Measurements from ENCODE around the gene DAPK2.
"Not testable (repeated sequence)": the region's sequence is repeated elsewhere in the genome, so short reads cannot be mapped to it uniquely, and the experiment has no call there.

DAPK2 gene

DNA sequence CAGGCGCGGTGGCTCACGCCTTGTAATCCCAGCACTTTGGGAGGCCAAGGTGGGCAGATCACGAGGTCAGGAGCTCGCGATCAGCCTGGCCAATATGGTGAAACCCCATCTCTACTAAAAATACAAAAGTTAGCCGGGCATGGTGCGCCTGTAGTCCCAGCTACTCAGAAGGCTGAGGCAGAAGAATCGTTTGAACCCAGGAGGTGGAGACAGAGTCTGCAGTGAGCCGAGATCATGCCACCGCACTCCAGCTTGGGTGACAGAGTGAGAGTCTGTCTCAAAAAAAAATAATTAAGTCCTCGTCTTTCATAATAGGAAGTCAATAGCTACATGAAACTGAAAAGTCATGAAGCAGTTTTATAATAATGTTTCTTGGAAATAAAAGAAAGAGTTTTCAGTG is 7.4 kb upstream of the DAPK2 start:
- H3K36me3 ChIP-seq (ENCODE audit: control insufficient read depth in 2 of 2, insufficient read depth in 2 of 2, low read length in 2 of 2); H3K4me3 ChIP-seq (ENCODE audit: low read length in 2 of 2); H3K27ac ChIP-seq (ENCODE audit: low read depth in 2 of 2, low read length in 2 of 2); H3K9ac ChIP-seq (ENCODE audit: low read depth in 1 of 2, low read length in 2 of 2); H3K27me3 ChIP-seq (ENCODE audit: control insufficient read depth in 2 of 2, insufficient read depth in 2 of 2, low read length in 2 of 2); H3K4me1 ChIP-seq (ENCODE audit: control insufficient read depth in 2 of 2, insufficient read depth in 2 of 2, low read length in 2 of 2); H3K9me3 ChIP-seq (ENCODE audit: control insufficient read depth in 2 of 2, low read length in 2 of 2): not testable (repeated sequence)

DNA sequence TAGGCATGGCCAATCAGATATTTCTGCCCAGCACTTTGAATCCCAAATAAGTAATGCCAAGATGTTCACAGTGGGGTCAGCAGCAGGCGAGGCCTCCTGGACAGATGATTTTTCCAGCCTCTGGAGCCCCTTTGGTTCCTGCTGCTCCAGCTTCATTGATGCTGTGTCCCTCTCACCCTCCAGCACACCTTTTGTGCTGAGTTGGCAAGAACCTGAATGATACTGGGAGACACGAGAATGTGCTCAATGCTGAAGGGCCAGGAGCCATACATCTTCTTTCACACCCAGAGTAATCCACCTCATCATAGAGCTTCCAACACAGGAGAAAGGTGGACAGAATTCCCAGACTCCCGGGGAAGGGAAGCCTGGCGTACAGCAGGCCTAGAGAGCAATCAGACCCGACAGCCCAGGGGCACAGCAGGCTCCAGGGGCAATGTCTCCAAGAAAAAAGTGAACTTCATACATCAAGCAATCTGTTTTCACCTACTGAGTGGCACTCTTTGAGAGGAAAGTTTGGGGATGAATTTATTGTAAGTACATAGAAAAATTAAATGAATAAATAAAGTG is 6.7 kb upstream of the DAPK2 start:
- Histone ChIP-seq H3K9ac (ENCODE audit: low read depth in 1 of 2, low read length in 2 of 2) (no peak overlapping the region), H3K4me1 (ENCODE audit: control insufficient read depth in 2 of 2, insufficient read depth in 2 of 2, low read length in 2 of 2) (peaks cover 7 to 8% of the 10 kb centered on the region in 2 donors), H3K4me3 (ENCODE audit: low read length in 2 of 2) (no peak overlapping the region), H3K9me3 (ENCODE audit: control insufficient read depth in 2 of 2, low read length in 2 of 2) (no peaks in the 10 kb centered on the region), H3K36me3 (ENCODE audit: control insufficient read depth in 2 of 2, insufficient read depth in 2 of 2, low read length in 2 of 2) (no peaks in the 10 kb centered on the region), H3K27ac (ENCODE audit: low read depth in 2 of 2, low read length in 2 of 2) (no peak overlapping the region), H3K27me3 (ENCODE audit: control insufficient read depth in 2 of 2, insufficient read depth in 2 of 2, low read length in 2 of 2) (no peaks in the 10 kb centered on the region)

DNA sequence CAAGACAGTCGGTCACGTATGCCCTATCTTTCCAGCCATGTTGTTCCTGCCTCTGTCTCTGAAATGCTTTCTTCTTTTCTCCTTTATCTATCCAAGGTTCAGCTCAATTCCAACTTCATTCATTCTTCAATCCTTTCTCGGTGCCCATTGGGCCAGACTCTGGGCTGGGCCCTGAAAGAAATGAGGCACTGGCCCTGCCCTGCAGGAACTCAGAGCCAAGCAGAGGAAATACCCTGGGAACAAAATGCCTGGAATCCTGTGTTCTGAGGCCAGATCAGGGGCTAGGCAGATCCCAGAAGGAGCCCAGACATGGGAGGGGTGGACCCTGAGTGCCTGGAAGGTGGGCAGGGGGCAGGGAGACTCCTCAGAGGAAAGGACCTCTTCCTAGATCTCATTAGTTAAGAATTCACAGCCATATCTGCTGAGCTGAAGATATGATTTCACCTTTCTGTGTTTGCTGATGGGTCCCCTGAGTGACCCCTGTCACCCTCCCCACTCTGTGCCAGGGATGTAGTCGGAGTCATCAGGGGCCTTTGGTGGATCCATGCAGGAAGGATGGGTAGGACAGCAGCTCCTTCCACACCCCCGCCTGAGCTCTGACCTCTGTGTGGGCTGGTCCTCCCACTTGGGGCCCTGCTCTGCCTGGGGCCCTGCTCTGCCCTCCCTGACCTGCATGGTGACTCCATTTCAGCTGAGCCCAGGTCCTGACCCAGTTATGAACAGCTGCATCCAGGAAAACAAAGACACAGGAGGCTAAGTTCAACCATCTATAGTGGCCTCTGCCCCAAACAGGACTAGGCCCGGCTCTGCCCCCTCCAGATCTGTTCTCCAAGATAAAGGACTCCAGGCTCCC is 5.3 kb upstream of the DAPK2 start:
- Histone ChIP-seq H3K9me3 (ENCODE audit: control insufficient read depth in 2 of 2, low read length in 2 of 2) (no peaks in the 10 kb centered on the region), H3K4me3 (ENCODE audit: low read length in 2 of 2) (no peak overlapping the region), H3K36me3 (ENCODE audit: control insufficient read depth in 2 of 2, insufficient read depth in 2 of 2, low read length in 2 of 2) (no peaks in the 10 kb centered on the region), H3K27me3 (ENCODE audit: control insufficient read depth in 2 of 2, insufficient read depth in 2 of 2, low read length in 2 of 2) (no peaks in the 10 kb centered on the region), H3K4me1 (ENCODE audit: control insufficient read depth in 2 of 2, insufficient read depth in 2 of 2, low read length in 2 of 2) (peaks cover 10 to 11% of the 10 kb centered on the region in 2 donors), H3K27ac (ENCODE audit: low read depth in 2 of 2, low read length in 2 of 2) (no peak overlapping the region), H3K9ac (ENCODE audit: low read depth in 1 of 2, low read length in 2 of 2) (no peak overlapping the region)

GRCh38 chr15:64051093-64051402 is 4.8 kb upstream of the DAPK2 start:
- H3K4me1 ChIP-seq (ENCODE audit: control insufficient read depth in 2 of 2, insufficient read depth in 2 of 2, low read length in 2 of 2): peaks cover 11 to 14% of the 10 kb centered on the region in 2 donors
- H3K4me3 ChIP-seq (ENCODE audit: low read length in 2 of 2): no peak overlapping the region
- no peak overlapping the region for H3K9ac ChIP-seq (ENCODE audit: low read depth in 1 of 2, low read length in 2 of 2)
- no peaks in the 10 kb centered on the region for H3K9me3 ChIP-seq (ENCODE audit: control insufficient read depth in 2 of 2, low read length in 2 of 2)
- no peaks in the 10 kb centered on the region for H3K36me3 ChIP-seq (ENCODE audit: control insufficient read depth in 2 of 2, insufficient read depth in 2 of 2, low read length in 2 of 2)
- H3K27me3 ChIP-seq (ENCODE audit: control insufficient read depth in 2 of 2, insufficient read depth in 2 of 2, low read length in 2 of 2): no peaks in the 10 kb centered on the region
- no peak overlapping the region for H3K27ac ChIP-seq (ENCODE audit: low read depth in 2 of 2, low read length in 2 of 2)

- Histone ChIP-seq H3K9ac (ENCODE audit: low read depth in 1 of 2, low read length in 2 of 2) (no peak overlapping the region), H3K27me3 (ENCODE audit: control insufficient read depth in 2 of 2, insufficient read depth in 2 of 2, low read length in 2 of 2) (no peaks in the 10 kb centered on the region), H3K27ac (ENCODE audit: low read depth in 2 of 2, low read length in 2 of 2) (no peak overlapping the region)
Measured at GRCh38 chr15:64050281-64051092, 4.2 kb upstream of the DAPK2 start.

GRCh38 chr15:64048781-64049460 is 2.6 kb upstream of the DAPK2 start:
- Histone ChIP-seq H3K36me3 (ENCODE audit: control insufficient read depth in 2 of 2, insufficient read depth in 2 of 2, low read length in 2 of 2) (no peaks in the 10 kb centered on the region), H3K9me3 (ENCODE audit: control insufficient read depth in 2 of 2, low read length in 2 of 2) (no peaks in the 10 kb centered on the region), H3K4me1 (ENCODE audit: control insufficient read depth in 2 of 2, insufficient read depth in 2 of 2, low read length in 2 of 2) (peaks cover 25 to 28% of the 10 kb centered on the region in 2 donors)

More at GRCh38 chr15:64050281-64051092, 4.2 kb upstream of the DAPK2 start:
- Histone ChIP-seq H3K36me3 (ENCODE audit: control insufficient read depth in 2 of 2, insufficient read depth in 2 of 2, low read length in 2 of 2) (no peaks in the 10 kb centered on the region), H3K9me3 (ENCODE audit: control insufficient read depth in 2 of 2, low read length in 2 of 2) (no peaks in the 10 kb centered on the region), H3K4me3 (ENCODE audit: low read length in 2 of 2) (no peak overlapping the region), H3K4me1 (ENCODE audit: control insufficient read depth in 2 of 2, insufficient read depth in 2 of 2, low read length in 2 of 2) (peaks cover 15 to 17% of the 10 kb centered on the region in 2 donors)

GRCh38 chr15:64045774-64046420 is 388 bp downstream of the DAPK2 start:
- peak overlapping the region; percentile 45 to 69 for H3K27ac ChIP-seq (ENCODE audit: low read depth in 2 of 2, low read length in 2 of 2)

More at GRCh38 chr15:64048781-64049460, 2.6 kb upstream of the DAPK2 start:
- no peak overlapping the region for H3K9ac ChIP-seq (ENCODE audit: low read depth in 1 of 2, low read length in 2 of 2)
- H3K4me3 ChIP-seq (ENCODE audit: low read length in 2 of 2): no peak overlapping the region
- H3K27me3 ChIP-seq (ENCODE audit: control insufficient read depth in 2 of 2, insufficient read depth in 2 of 2, low read length in 2 of 2): no peaks in the 10 kb centered on the region
- H3K27ac ChIP-seq (ENCODE audit: low read depth in 2 of 2, low read length in 2 of 2): no peak overlapping the region

GRCh38 chr15:64045101-64045435 is 1.2 kb downstream of the DAPK2 start:
- H3K9me3 ChIP-seq (ENCODE audit: control insufficient read depth in 2 of 2, low read length in 2 of 2): no peaks in the 10 kb centered on the region
- peaks cover 18 to 22% of the 10 kb centered on the region in 2 donors for H3K4me1 ChIP-seq (ENCODE audit: control insufficient read depth in 2 of 2, insufficient read depth in 2 of 2, low read length in 2 of 2)
- peak overlapping the region; percentile 71 to 81 for H3K4me3 ChIP-seq (ENCODE audit: low read length in 2 of 2)
- H3K36me3 ChIP-seq (ENCODE audit: control insufficient read depth in 2 of 2, insufficient read depth in 2 of 2, low read length in 2 of 2): peaks cover 0 to 1% of the 10 kb centered on the region in 2 donors
- H3K27me3 ChIP-seq (ENCODE audit: control insufficient read depth in 2 of 2, insufficient read depth in 2 of 2, low read length in 2 of 2): no peaks in the 10 kb centered on the region
- H3K9ac ChIP-seq (ENCODE audit: low read depth in 1 of 2, low read length in 2 of 2): peak overlapping the region in 1 of 2 donors; percentile 76
- H3K27ac ChIP-seq (ENCODE audit: low read depth in 2 of 2, low read length in 2 of 2): peak overlapping the region in 1 of 2 donors; percentile 69

More at GRCh38 chr15:64045774-64046420, 388 bp downstream of the DAPK2 start:
- H3K4me1 ChIP-seq (ENCODE audit: control insufficient read depth in 2 of 2, insufficient read depth in 2 of 2, low read length in 2 of 2): peaks cover 25 to 28% of the 10 kb centered on the region in 2 donors
- no peaks in the 10 kb centered on the region for H3K9me3 ChIP-seq (ENCODE audit: control insufficient read depth in 2 of 2, low read length in 2 of 2)
- H3K27me3 ChIP-seq (ENCODE audit: control insufficient read depth in 2 of 2, insufficient read depth in 2 of 2, low read length in 2 of 2): no peaks in the 10 kb centered on the region
- H3K36me3 ChIP-seq (ENCODE audit: control insufficient read depth in 2 of 2, insufficient read depth in 2 of 2, low read length in 2 of 2): no peaks in the 10 kb centered on the region
- peak overlapping the region; percentile 56 to 76 for H3K9ac ChIP-seq (ENCODE audit: low read depth in 1 of 2, low read length in 2 of 2)
- H3K4me3 ChIP-seq (ENCODE audit: low read length in 2 of 2): peak overlapping the region; percentile 71 to 81

GRCh38 chr15:64044300-64045100 is 1.8 kb downstream of the DAPK2 start:
- peaks cover 0 to 6% of the 10 kb centered on the region in 2 donors for H3K36me3 ChIP-seq (ENCODE audit: control insufficient read depth in 2 of 2, insufficient read depth in 2 of 2, low read length in 2 of 2)
- no peaks in the 10 kb centered on the region for H3K27me3 ChIP-seq (ENCODE audit: control insufficient read depth in 2 of 2, insufficient read depth in 2 of 2, low read length in 2 of 2)
- H3K9me3 ChIP-seq (ENCODE audit: control insufficient read depth in 2 of 2, low read length in 2 of 2): no peaks in the 10 kb centered on the region
- H3K4me3 ChIP-seq (ENCODE audit: low read length in 2 of 2): peak overlapping the region; percentile 71 to 81
- peaks cover 18 to 21% of the 10 kb centered on the region in 2 donors for H3K4me1 ChIP-seq (ENCODE audit: control insufficient read depth in 2 of 2, insufficient read depth in 2 of 2, low read length in 2 of 2)
- H3K27ac ChIP-seq (ENCODE audit: low read depth in 2 of 2, low read length in 2 of 2): peak overlapping the region in 1 of 2 donors; percentile 69
- H3K9ac ChIP-seq (ENCODE audit: low read depth in 1 of 2, low read length in 2 of 2): peak overlapping the region in 1 of 2 donors; percentile 76

Data from mucosa of rectum (tissue), 2 donors.